GM21619 (cell line): ENCODE results near the gene CNNM3.

Source experiments
- ATAC-seq: cut with Tn5 transposase; IDR thresholded peaks from one replicate; pipeline ENCODE4 v1.9.1; 2021; ENCODE audit not compliant: unreplicated experiment

CNNM3 gene

GRCh38 chr2:96816836-96817702 is 1.0 kb downstream of the CNNM3 start:
- no peak for ATAC-seq

- ATAC-seq: no peak
Observed at GRCh38 chr2:96817882-96818281, 1.8 kb downstream of the CNNM3 start.

- no peak for ATAC-seq
Observed at GRCh38 chr2:96819128-96819875, 3.2 kb downstream of the CNNM3 start.

- no peak for ATAC-seq
Observed at GRCh38 chr2:96819876-96820511, 3.9 kb downstream of the CNNM3 start.

- no peak for ATAC-seq
Observed at GRCh38 chr2:96821113-96821675, 5.1 kb downstream of the CNNM3 start.

GRCh38 chr2:96822786-96823185 is 6.7 kb downstream of the CNNM3 start:
- ATAC-seq: no peak

GRCh38 chr2:96823198-96823597 is 7.1 kb downstream of the CNNM3 start:
- no peak for ATAC-seq

GRCh38 chr2:96824079-96824870 is 8.2 kb downstream of the CNNM3 start:
- no peak for ATAC-seq

GRCh38 chr2:96825057-96825456 is 9.0 kb downstream of the CNNM3 start:
- ATAC-seq: no peak

- no peak for ATAC-seq
Observed at GRCh38 chr2:96826546-96827278, 10.6 kb downstream of the CNNM3 start.

- no peak for ATAC-seq
Observed at GRCh38 chr2:96828436-96828835, 12.4 kb downstream of the CNNM3 start.

GRCh38 chr2:96828874-96829273 is 12.8 kb downstream of the CNNM3 start:
- ATAC-seq: no peak

GRCh38 chr2:96830044-96830562 is 14.0 kb downstream of the CNNM3 start:
- no peak for ATAC-seq

- no peak for ATAC-seq
Observed at GRCh38 chr2:96831679-96832078, 15.6 kb downstream of the CNNM3 start.

GRCh38 chr2:96832408-96832753 is 16.3 kb downstream of the CNNM3 start:
- ATAC-seq: no peak

- ATAC-seq: no peak
Observed at GRCh38 chr2:96832754-96833507, 16.9 kb downstream of the CNNM3 start.

- no peak for ATAC-seq
Observed at GRCh38 chr2:96835830-96836229, 19.8 kb downstream of the CNNM3 start.

GRCh38 chr2:96837575-96837974 is 21.5 kb downstream of the CNNM3 start:
- ATAC-seq: no peak
